Activated B cell treated with CpG ODN at 0.5 μM for 24 hours (primary cell): ENCODE data around the gene CAPN13. TPM values are rescaled to one million over a fixed set of nuclear protein-coding genes. Genes with fewer than 3 reads are reported as not detected.

ENCODE experiments used
- ATAC-seq: fragments of 200-7000 bp; cut with Tn5 transposase; one replicate; pipeline ENCODE4 v1.10.0; 2021; ENCODE audit warnings: low read depth, mild to moderate bottlenecking, moderate library complexity
- CTCF ChIA-PET: fragments of 350-600 bp; sonication (Branson Sonifier 250); formaldehyde crosslinking; loops from one replicate; lab custom pipeline; 2021; ENCODE audit warnings: antibody characterized with exemption; lab: Charles Lee
- POLR2A ChIA-PET: fragments of 350-600 bp; sonication (Branson Sonifier 250); formaldehyde crosslinking; loops from one replicate; lab custom pipeline; 2021; ENCODE audit warnings: antibody characterized with exemption; lab: Charles Lee
- DNase-seq: peaks from one replicate; pipeline ENCODE4 v3.0.0; 2022
- H3K27ac Mint-ChIP-seq: one replicate; pipeline ENCODE4 v1.8.0; 2020; ENCODE audit warnings: mixed read lengths
- H3K27me3 Mint-ChIP-seq: one replicate; pipeline ENCODE4 v1.8.0; 2021; ENCODE audit warnings: mixed read lengths
- H3K36me3 Mint-ChIP-seq: one replicate; pipeline ENCODE4 v1.8.0; 2021; ENCODE audit warnings: low read depth, mixed read lengths
- H3K4me1 Mint-ChIP-seq: one replicate; pipeline ENCODE4 v1.8.0; 2021; ENCODE audit warnings: mixed read lengths
- H3K4me3 Mint-ChIP-seq: one replicate; pipeline ENCODE4 v1.8.0; 2020; ENCODE audit warnings: mild to moderate bottlenecking, mixed read lengths
- H3K9me3 Mint-ChIP-seq: one replicate; pipeline ENCODE4 v1.8.0; 2020; ENCODE audit warnings: mixed read lengths
- CTCF ChIP-seq: fragments of 200-600 bp; IDR thresholded peaks from one replicate; pipeline ENCODE4 v1.8.0; 2022; ENCODE audit warnings: antibody characterized with exemption, mild to moderate bottlenecking
- intact Hi-C: fragments of 100-400 bp; cut with micrococcal nuclease; formaldehyde crosslinking; loops from one replicate; pipeline ENCODE4 v1.15.1; 2024
- total RNA-seq: library from RNA; stranded (reverse); gene quantifications from 2 replicates; pipeline ENCODE4 v1.2.3, GENCODE V29; 2022

Gene CAPN13
- total RNA-seq, 1 donor from 2014 or later = not detected

DNA sequence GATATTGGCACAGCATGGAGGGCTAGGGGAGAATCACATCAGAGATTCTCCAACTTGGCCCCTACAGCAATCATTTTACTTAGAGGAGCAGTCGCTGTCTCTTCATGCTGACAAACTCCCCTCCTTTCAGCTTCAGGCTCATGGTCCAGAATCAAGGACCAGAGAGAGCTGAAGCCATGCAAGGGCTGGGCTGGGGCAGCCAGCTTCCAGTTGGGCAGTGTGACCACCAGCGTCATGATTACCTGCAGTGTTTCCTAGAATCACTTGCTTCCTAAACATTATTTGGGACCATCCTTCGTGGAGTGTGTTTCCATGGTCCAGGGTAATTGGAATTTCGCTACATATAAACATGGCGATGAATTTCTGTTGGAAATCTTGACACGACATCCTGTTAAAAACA lies 54.4 kb downstream of the CAPN13 start:
- no peak for ATAC-seq
- H3K4me3 Mint-ChIP-seq = no peak overlapping the region
- no peak overlapping the region for H3K27ac Mint-ChIP-seq
- no peak for DNase-seq
- H3K4me1 Mint-ChIP-seq = no peaks in the 10 kb centered on the region
- peaks cover 19% of the 10 kb centered on the region for H3K27me3 Mint-ChIP-seq
- no peaks in the 10 kb centered on the region for H3K36me3 Mint-ChIP-seq
- H3K9me3 Mint-ChIP-seq = no peaks in the 10 kb centered on the region
- no peak for TF ChIP-seq CTCF
- ChIA-PET CTCF (no interaction called here), POLR2A (no interaction called here)
- intact Hi-C loops = no loop called here

DNA sequence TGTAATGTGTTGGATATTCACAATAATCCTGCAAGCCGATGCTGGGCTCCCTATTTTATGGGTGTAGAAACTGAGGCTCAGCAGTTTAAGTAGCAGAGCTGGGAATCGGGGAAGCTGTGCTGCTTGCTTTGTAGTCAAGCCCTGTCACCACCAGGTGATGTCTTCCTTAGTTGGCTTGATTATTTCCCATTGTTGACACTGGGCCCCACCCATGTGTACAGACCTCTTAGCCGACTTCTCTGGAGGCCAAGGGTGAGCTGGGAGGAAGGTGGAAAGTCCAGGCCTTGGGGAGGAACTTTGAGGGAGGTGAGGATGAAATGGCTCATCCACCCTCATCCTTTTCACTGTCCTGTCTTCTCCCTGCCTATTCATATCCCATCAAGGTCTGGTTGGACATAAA lies 60.0 kb downstream of the CAPN13 start:
- intact Hi-C loops = no loop called here
- DNase-seq (no peak), ATAC-seq (no peak)
- Mint-ChIP-seq H3K9me3 (no peaks in the 10 kb centered on the region), H3K4me1 (no peaks in the 10 kb centered on the region), H3K4me3 (no peak overlapping the region), H3K27me3 (peaks cover 6% of the 10 kb centered on the region), H3K27ac (no peak overlapping the region), H3K36me3 (no peaks in the 10 kb centered on the region)
- CTCF ChIA-PET = interaction anchor here (0.6 kb wide), 1 partner anchor 525 kb away, joined by 3 read pairs; no protein-coding TSS in a partner anchor
- POLR2A ChIA-PET = no interaction called here
- no peak for TF ChIP-seq CTCF

GRCh38 chr2:30744823-30745222 lies 62.4 kb downstream of the CAPN13 start:
- TF ChIP-seq CTCF = no peak
- POLR2A ChIA-PET = no interaction called here
- CTCF ChIA-PET = no interaction called here
- ATAC-seq (no peak), DNase-seq (no peak)
- Mint-ChIP-seq H3K9me3 (no peaks in the 10 kb centered on the region), H3K27me3 (peaks cover 6% of the 10 kb centered on the region), H3K27ac (no peak overlapping the region), H3K4me1 (no peaks in the 10 kb centered on the region), H3K4me3 (no peak overlapping the region), H3K36me3 (no peaks in the 10 kb centered on the region)
- intact Hi-C loops = no loop called here

- CTCF ChIA-PET = no interaction called here
- no peak for TF ChIP-seq CTCF
These were observed 65.7 kb downstream of the CAPN13 start for GRCh38 chr2:30741576-30741975.

GRCh38 chr2:30738141-30738911 lies 68.9 kb downstream of the CAPN13 start:
- CTCF ChIA-PET = no interaction called here
- no peak for ATAC-seq

More at GRCh38 chr2:30741576-30741975, 65.7 kb downstream of the CAPN13 start:
- Mint-ChIP-seq H3K4me3 (no peak overlapping the region), H3K4me1 (no peaks in the 10 kb centered on the region), H3K36me3 (no peaks in the 10 kb centered on the region), H3K27ac (no peak overlapping the region), H3K9me3 (no peaks in the 10 kb centered on the region), H3K27me3 (peaks cover 8% of the 10 kb centered on the region)
- DNase-seq = no peak
- intact Hi-C loops = no loop called here
- no peak for ATAC-seq
- POLR2A ChIA-PET = no interaction called here

More at GRCh38 chr2:30738141-30738911, 68.9 kb downstream of the CAPN13 start:
- Mint-ChIP-seq H3K27ac (no peak overlapping the region), H3K4me3 (no peak overlapping the region), H3K36me3 (no peaks in the 10 kb centered on the region), H3K4me1 (no peaks in the 10 kb centered on the region), H3K9me3 (no peaks in the 10 kb centered on the region), H3K27me3 (peaks cover 13% of the 10 kb centered on the region)
- intact Hi-C loops = no loop called here
- no peak for DNase-seq
- POLR2A ChIA-PET = no interaction called here
- no peak for TF ChIP-seq CTCF
